IgD-negative memory B cell (primary cell): ENCODE results near the gene PIK3R6. TPM values are rescaled to one million over a fixed set of nuclear protein-coding genes. Genes with fewer than 3 reads are reported as not detected.

Experiments used
- H3K27ac Mint-ChIP-seq, 3 donors: one replicate each; pipeline ENCODE4 v1.8.0; 2020 to 2022; ENCODE audit warnings: mild to moderate bottlenecking in 3 of 3, mixed read lengths in 3 of 3, moderate library complexity in 1 of 3
- H3K27me3 Mint-ChIP-seq: one replicate; pipeline ENCODE4 v1.8.0; 2021; ENCODE audit warnings: mixed read lengths
- H3K36me3 Mint-ChIP-seq: one replicate; pipeline ENCODE4 v1.8.0; 2020; ENCODE audit warnings: mild to moderate bottlenecking, mixed read lengths
- H3K4me1 Mint-ChIP-seq, 3 donors: one replicate each; pipeline ENCODE4 v1.8.0; 2020 to 2022; ENCODE audit warnings: mixed read lengths in 3 of 3, mild to moderate bottlenecking in 1 of 3
- H3K4me3 Mint-ChIP-seq, 4 donors: one replicate each; pipeline ENCODE4 v1.8.0; 2020 to 2022; ENCODE audit warnings: mild to moderate bottlenecking in 4 of 4, mixed read lengths in 4 of 4, moderate library complexity in 3 of 4
- H3K9me3 Mint-ChIP-seq, 3 donors: one replicate each; pipeline ENCODE4 v1.8.0; 2020 to 2021; ENCODE audit warnings: mixed read lengths in 3 of 3, mild to moderate bottlenecking in 1 of 3
- polyA plus RNA-seq: library from polyadenylated mRNA; unstranded; fragments of 300-500 nt; fragmentation: Illumina TruSeq; gene quantifications from one replicate; pipeline ENCODE4 v1.2.3, GENCODE V29; 2021

PIK3R6 gene
- polyA plus RNA-seq, 1 donor from 2014 or later, result 7.7 TPM

- Mint-ChIP-seq H3K27ac (no peak overlapping the region), H3K36me3 (peaks cover 4% of the 10 kb centered on the region), H3K4me3 (no peak overlapping the region), H3K27me3 (no peaks in the 10 kb centered on the region), H3K9me3 (no peaks in the 10 kb centered on the region), H3K4me1 (peaks cover 11 to 14% (median 11%) of the 10 kb centered on the region in 3 donors)
These were observed 28.9 kb downstream of the PIK3R6 start for GRCh38 chr17:8838551-8839095.

GRCh38 chr17:8837563-8838075, 29.9 kb downstream of the PIK3R6 start:
- H3K27ac Mint-ChIP-seq, result no peak overlapping the region
- H3K4me3 Mint-ChIP-seq, result no peak overlapping the region
- peaks cover 4% of the 10 kb centered on the region for H3K36me3 Mint-ChIP-seq
- H3K9me3 Mint-ChIP-seq, result no peaks in the 10 kb centered on the region
- H3K27me3 Mint-ChIP-seq, result no peaks in the 10 kb centered on the region
- H3K4me1 Mint-ChIP-seq, result peaks cover 4 to 6% (median 4%) of the 10 kb centered on the region in 3 donors

- Mint-ChIP-seq H3K4me3 (no peak overlapping the region), H3K36me3 (peaks cover 4% of the 10 kb centered on the region), H3K27me3 (no peaks in the 10 kb centered on the region), H3K4me1 (peaks cover 0 to 2% (median 0%) of the 10 kb centered on the region in 3 donors), H3K27ac (no peak overlapping the region), H3K9me3 (no peaks in the 10 kb centered on the region)
These were observed 30.5 kb downstream of the PIK3R6 start for GRCh38 chr17:8836821-8837562.

GRCh38 chr17:8835631-8836364, 31.7 kb downstream of the PIK3R6 start:
- Mint-ChIP-seq H3K27ac (peak overlapping the region in 1 of 3 donors; percentile 76), H3K36me3 (peaks cover 4% of the 10 kb centered on the region), H3K4me3 (no peak overlapping the region), H3K4me1 (peaks cover 0 to 2% (median 0%) of the 10 kb centered on the region in 3 donors), H3K9me3 (no peaks in the 10 kb centered on the region), H3K27me3 (no peaks in the 10 kb centered on the region)

GRCh38 chr17:8835106-8835505, 32.4 kb downstream of the PIK3R6 start:
- Mint-ChIP-seq H3K4me3 (no peak overlapping the region), H3K36me3 (peaks cover 4% of the 10 kb centered on the region), H3K9me3 (no peaks in the 10 kb centered on the region), H3K4me1 (peaks cover 0 to 2% (median 0%) of the 10 kb centered on the region in 3 donors), H3K27ac (no peak overlapping the region), H3K27me3 (no peaks in the 10 kb centered on the region)

- H3K4me1 Mint-ChIP-seq, result peaks cover 0 to 2% (median 0%) of the 10 kb centered on the region in 3 donors
- peaks cover 4% of the 10 kb centered on the region for H3K36me3 Mint-ChIP-seq
- H3K27me3 Mint-ChIP-seq, result no peaks in the 10 kb centered on the region
- no peak overlapping the region for H3K27ac Mint-ChIP-seq
- no peak overlapping the region for H3K4me3 Mint-ChIP-seq
- H3K9me3 Mint-ChIP-seq, result no peaks in the 10 kb centered on the region
These were observed 34.6 kb downstream of the PIK3R6 start for GRCh38 chr17:8832711-8833352.

- no peak overlapping the region for H3K27ac Mint-ChIP-seq
- no peaks in the 10 kb centered on the region for H3K9me3 Mint-ChIP-seq
- peaks cover 0 to 2% (median 0%) of the 10 kb centered on the region in 3 donors for H3K4me1 Mint-ChIP-seq
- no peaks in the 10 kb centered on the region for H3K27me3 Mint-ChIP-seq
- H3K4me3 Mint-ChIP-seq, result peak overlapping the region in 1 of 4 donors; percentile 36
- H3K36me3 Mint-ChIP-seq, result peaks cover 4% of the 10 kb centered on the region
These were observed 36.1 kb downstream of the PIK3R6 start for GRCh38 chr17:8831234-8831849.

- Mint-ChIP-seq H3K9me3 (no peaks in the 10 kb centered on the region), H3K27me3 (no peaks in the 10 kb centered on the region), H3K36me3 (peaks cover 7% of the 10 kb centered on the region), H3K27ac (no peak overlapping the region), H3K4me3 (no peak overlapping the region), H3K4me1 (peaks cover 0 to 2% (median 0%) of the 10 kb centered on the region in 3 donors)
These were observed 37.3 kb downstream of the PIK3R6 start for GRCh38 chr17:8830141-8830540.

GRCh38 chr17:8829036-8829941, 38.2 kb downstream of the PIK3R6 start:
- no peaks in the 10 kb centered on the region for H3K27me3 Mint-ChIP-seq
- H3K36me3 Mint-ChIP-seq, result peaks cover 5% of the 10 kb centered on the region
- H3K9me3 Mint-ChIP-seq, result no peaks in the 10 kb centered on the region
- H3K4me3 Mint-ChIP-seq, result no peak overlapping the region
- peaks cover 0 to 2% (median 0%) of the 10 kb centered on the region in 3 donors for H3K4me1 Mint-ChIP-seq
- H3K27ac Mint-ChIP-seq, result no peak overlapping the region

GRCh38 chr17:8828517-8828875, 39.0 kb downstream of the PIK3R6 start:
- Mint-ChIP-seq H3K4me3 (no peak overlapping the region), H3K27ac (no peak overlapping the region), H3K4me1 (no peaks in the 10 kb centered on the region)

GRCh38 chr17:8826808-8827435, 40.6 kb downstream of the PIK3R6 start:
- Mint-ChIP-seq H3K4me3 (no peak overlapping the region), H3K27ac (peak overlapping the region in 1 of 3 donors; percentile 78), H3K9me3 (no peaks in the 10 kb centered on the region), H3K4me1 (no peaks in the 10 kb centered on the region), H3K36me3 (peaks cover 2% of the 10 kb centered on the region), H3K27me3 (no peaks in the 10 kb centered on the region)

More at GRCh38 chr17:8828517-8828875, 39.0 kb downstream of the PIK3R6 start:
- no peaks in the 10 kb centered on the region for H3K27me3 Mint-ChIP-seq
- H3K36me3 Mint-ChIP-seq, result peaks cover 2% of the 10 kb centered on the region
- no peaks in the 10 kb centered on the region for H3K9me3 Mint-ChIP-seq

- H3K27me3 Mint-ChIP-seq, result no peaks in the 10 kb centered on the region
- H3K27ac Mint-ChIP-seq, result no peak overlapping the region
- H3K4me3 Mint-ChIP-seq, result no peak overlapping the region
These were observed 41.7 kb downstream of the PIK3R6 start for GRCh38 chr17:8825802-8826201.

GRCh38 chr17:8823279-8823678, 44.2 kb downstream of the PIK3R6 start:
- H3K4me1 Mint-ChIP-seq, result no peaks in the 10 kb centered on the region
- no peak overlapping the region for H3K27ac Mint-ChIP-seq
- no peak overlapping the region for H3K4me3 Mint-ChIP-seq
- peaks cover 2% of the 10 kb centered on the region for H3K36me3 Mint-ChIP-seq
- H3K9me3 Mint-ChIP-seq, result peaks cover 0 to 1% (median 0%) of the 10 kb centered on the region in 3 donors
- no peaks in the 10 kb centered on the region for H3K27me3 Mint-ChIP-seq

More at GRCh38 chr17:8825802-8826201, 41.7 kb downstream of the PIK3R6 start:
- H3K9me3 Mint-ChIP-seq, result no peaks in the 10 kb centered on the region
- H3K36me3 Mint-ChIP-seq, result peaks cover 2% of the 10 kb centered on the region
- H3K4me1 Mint-ChIP-seq, result no peaks in the 10 kb centered on the region
